Motor neuron (in vitro differentiated cells): ENCODE measurements around the gene HOTAIR. TPM values are rescaled to one million over a fixed set of nuclear protein-coding genes. Genes with fewer than 3 reads are reported as not detected.

Source experiments
- ATAC-seq, 8 experiments: fragments of 200-7000 bp; cut with Tn5 transposase; replicated peaks in 6 of 8; 2 replicates each; pipeline ENCODE4 v1.8.0; 2021; ENCODE audit warnings: mild to moderate bottlenecking in 8 of 8, moderate library complexity in 8 of 8
- H3K27ac ChIP-seq, 2 donors: fragments of 250-450 bp; sonication (Bioruptor Pico); 2 replicates each; pipeline ENCODE4 v1.9.0; 2021; ENCODE audit warnings: antibody characterized with exemption in 2 of 2, mild to moderate bottlenecking in 2 of 2, moderate library complexity in 1 of 2
- H3K4me1 ChIP-seq, 2 donors: fragments of 250-450 bp; sonication (Bioruptor Pico); replicated peaks in 1 of 2; 2 replicates each; pipeline ENCODE4 v1.6.1; 2021; ENCODE audit warnings: antibody characterized with exemption in 2 of 2, mild to moderate bottlenecking in 2 of 2, moderate library complexity in 1 of 2
- H3K4me3 ChIP-seq, 5 donors: fragments of 250-450 bp; sonication (Bioruptor Pico); 2 replicates each; pipeline ENCODE4 v1.9.0; 2021; ENCODE audit warnings: antibody characterized with exemption in 5 of 5, mild to moderate bottlenecking in 5 of 5, moderate library complexity in 4 of 5
- WGBS, 10 experiments: fragments of 450-650 bp; shearing (Covaris generic); methylation state at CpG; one replicate each; pipeline ENCODE4 v1.0.0; 2022; 5-methylcytosine and 5-hydroxymethylcytosine counted together
- in situ Hi-C, 9 experiments: fragments of 400-800 bp; cut with MboI; loops; one replicate each; pipeline ENCODE4 v1.15.0; 2021; ENCODE audit warnings: low sequenced_read_pairs in 9 of 9, low pct_unique_long_range_greater_than_20kb in 2 of 9; ENCODE audit not compliant: unreplicated experiment in 9 of 9
- total RNA-seq, 8 experiments: library from RNA; unstranded; fragments of 300-600 nt; gene quantifications; 2 replicates each; pipeline versions ENCODE4 v1.2.3 to v1.2.4, GENCODE V29; 2022

The HOTAIR gene
- total RNA-seq, 8 experiments from 2014 or later, result 0.14 to 8.0 (median 0.42) TPM; not detected in 3

GRCh38 chr12:53985994-53986685 is 11.4 kb upstream of the HOTAIR start:
- peak in 3 of 8 experiments; percentile 4 to 21 (median 11) for ATAC-seq
- no peaks in the 10 kb centered on the region for H3K4me1 ChIP-seq
- WGBS, 10 experiments, result 0 to 27% (median 7%) methylated on average over 1 to 24 of the region's 50 CpGs; no CpG with 5 or more reads in 2 of the 10 experiments
- peak overlapping the region in 1 of 5 donors; percentile 14 for H3K4me3 ChIP-seq
- in situ Hi-C loops, result no loop called here
- H3K27ac ChIP-seq, result no peak overlapping the region

- H3K4me3 ChIP-seq, result no peak overlapping the region
- WGBS, 10 experiments, result 17 to 43% (median 27%) methylated on average over 3 to 13 of the region's 21 CpGs; no CpG with 5 or more reads in 7 of the 10 experiments
- H3K27ac ChIP-seq, result no peak overlapping the region
- in situ Hi-C loops, result no loop called here
- ATAC-seq, result no peak
- H3K4me1 ChIP-seq, result no peaks in the 10 kb centered on the region
These were observed 10.9 kb upstream of the HOTAIR start for GRCh38 chr12:53985692-53985993.

GRCh38 chr12:53984901-53985691 is 10.3 kb upstream of the HOTAIR start, which contains the start of gene HOXC10:
TSS of gene HOXC10 (plus strand) at chr12:53985146. CDS start at chr12:53985260, 114 bp downstream.
- Histone ChIP-seq H3K4me3 (peak within 1 kb of the TSS in 4 of 5 donors; percentile 9 to 25 (median 22)), H3K27ac (no peak within 1 kb of the TSS), H3K4me1 (no peaks in the 10 kb centered on the region)
- ATAC-seq, result peak; percentile 50 to 91 (median 86)
- in situ Hi-C loops, result no loop called here
- WGBS, 10 experiments, result 5 to 40% (median 21%) methylated on average over 4 to 10 of the region's 55 CpGs; no CpG with 5 or more reads in 7 of the 10 experiments

- in situ Hi-C loops, result no loop called here
- ATAC-seq, result no peak
- Histone ChIP-seq H3K4me3 (no peak overlapping the region), H3K4me1 (no peaks in the 10 kb centered on the region), H3K27ac (no peak overlapping the region)
- 1 to 45% (median 13%) methylated on average over 2 to 16 of the region's 30 CpGs; no CpG with 5 or more reads in 3 of the 10 experiments for WGBS, 10 experiments
These were observed 9.3 kb upstream of the HOTAIR start for GRCh38 chr12:53983950-53984572.

- no peak for ATAC-seq
- in situ Hi-C loops, result no loop called here
- Histone ChIP-seq H3K4me3 (no peak overlapping the region), H3K4me1 (no peaks in the 10 kb centered on the region), H3K27ac (no peak overlapping the region)
- 5 to 75% (median 24%) methylated on average over 2 to 14 of the region's 17 CpGs; no CpG with 5 or more reads in 2 of the 10 experiments for WGBS, 10 experiments
These were observed 8.8 kb upstream of the HOTAIR start for GRCh38 chr12:53983568-53983949.

GRCh38 chr12:53982648-53983567 is 8.2 kb upstream of the HOTAIR start:
- no peak overlapping the region for H3K4me3 ChIP-seq
- 1 to 75% (median 22%) methylated on average over 2 to 17 of the region's 26 CpGs for WGBS, 10 experiments
- no peaks in the 10 kb centered on the region for H3K4me1 ChIP-seq
- in situ Hi-C loops, result no loop called here
- no peak overlapping the region for H3K27ac ChIP-seq
- ATAC-seq, result no peak

GRCh38 chr12:53981634-53982565 is 7.1 kb upstream of the HOTAIR start:
- no peak overlapping the region for H3K4me3 ChIP-seq
- in situ Hi-C loops, result no loop called here
- ATAC-seq, result no peak

GRCh38 chr12:53980802-53981496 is 6.2 kb upstream of the HOTAIR start:
- no peak overlapping the region for H3K27ac ChIP-seq
- ATAC-seq, result no peak
- H3K4me1 ChIP-seq, result no peaks in the 10 kb centered on the region
- in situ Hi-C loops, result no loop called here
- 0 to 46% (median 17%) methylated on average over 1 to 13 of the region's 15 CpGs for WGBS, 10 experiments
- H3K4me3 ChIP-seq, result no peak overlapping the region

More at GRCh38 chr12:53981634-53982565, 7.1 kb upstream of the HOTAIR start:
- no peak overlapping the region for H3K27ac ChIP-seq
- no peaks in the 10 kb centered on the region for H3K4me1 ChIP-seq
- 0 to 45% (median 8%) methylated on average over 1 to 10 of the region's 30 CpGs; no CpG with 5 or more reads in 1 of the 10 experiments for WGBS, 10 experiments

- Histone ChIP-seq H3K4me1 (peaks cover 0 to 2% of the 10 kb centered on the region in 2 donors), H3K27ac (no peak overlapping the region), H3K4me3 (no peak overlapping the region)
- ATAC-seq, result no peak
- WGBS, 10 experiments, result 3 to 74% (median 22%) methylated on average over 3 to 7 of the region's 7 CpGs
- in situ Hi-C loops, result no loop called here
These were observed 5.5 kb upstream of the HOTAIR start for GRCh38 chr12:53980104-53980801.

- H3K4me1 ChIP-seq, result peaks cover 0 to 4% of the 10 kb centered on the region in 2 donors
- H3K27ac ChIP-seq, result no peak overlapping the region
- peak in 3 of 8 experiments; percentile 26 to 52 (median 45) for ATAC-seq
- in situ Hi-C loops, result no loop called here
- WGBS, 10 experiments, result 0 to 27% (median 8%) methylated on average over 1 to 11 of the region's 15 CpGs; no CpG with 5 or more reads in 2 of the 10 experiments
- no peak overlapping the region for H3K4me3 ChIP-seq
These were observed 4.0 kb upstream of the HOTAIR start for GRCh38 chr12:53978477-53979356.
